ENCODE measurements around the gene ZEB2. TPM values are rescaled to one million over a fixed set of nuclear protein-coding genes. Genes with fewer than 3 reads are reported as not detected.

Gene ZEB2
- total RNA-seq, 2 experiments from 2014 or later, result 4.0 to 16.9 TPM

GRCh38 chr2:144431392-144431783 lies 88.5 kb downstream of the ZEB2 start:
- peaks cover 18% of the 10 kb centered on the region for H3K4me1 ChIP-seq (ENCODE audit: insufficient read depth, low read length, poor library complexity, severe bottlenecking)
- H3K4me3 ChIP-seq (ENCODE audit: low read depth, low read length, poor library complexity, severe bottlenecking), result no peak overlapping the region
- H3K79me2 ChIP-seq (ENCODE audit: insufficient read depth, low read depth, low read length), result no peaks in the 10 kb centered on the region
- no TSS peak for BruUV-seq (replicated peaks)
- TF ChIP-seq CTCF (conservative IDR thresholded peaks at IDR 0.05; ENCODE audit: low read length) (no peak), EZH2phosphoT487 (IDR thresholded peaks at IDR 0.05; ENCODE audit: borderline replicate concordance, low read depth, low read length) (no peak)
- H2AFZ ChIP-seq (ENCODE audit: low read length), result peak overlapping the region; percentile 69; the same call in 1 of the 2 replicates
- POLR2A ChIA-PET, result interaction anchor here (0.6 to 1.0 kb wide), 5 partner anchors 8 to 1235 kb away, joined by 3 to 5 read pairs (median 3); no protein-coding TSS in a partner anchor
- H3K9me3 ChIP-seq (ENCODE audit: low read length), result no peaks in the 10 kb centered on the region
- CTCF ChIA-PET (ENCODE audit: unreplicated experiment), result no interaction called here
- no peak overlapping the region for H3K27ac ChIP-seq (ENCODE audit: low read depth, low read length, poor library complexity, severe bottlenecking)
- no peaks in the 10 kb centered on the region for H4K20me1 ChIP-seq (ENCODE audit: insufficient read depth, low read length)
- peak; percentile 45 for DNase-seq (ENCODE audit: low spot score)
- no peaks in the 10 kb centered on the region for H3K36me3 ChIP-seq (ENCODE audit: insufficient read depth, low read length)
- H3K4me2 ChIP-seq (ENCODE audit: low read length), result peak overlapping the region; percentile 56
- intact Hi-C loops (cut with micrococcal nuclease; ENCODE audit: unreplicated experiment), result no loop called here
- no peaks in the 10 kb centered on the region for H3K9me2 ChIP-seq (ENCODE audit: insufficient read depth, low read length)

GRCh38 chr2:144430722-144431391 lies 89.1 kb downstream of the ZEB2 start:
- BruUV-seq (replicated peaks), result no TSS peak
- POLR2A ChIA-PET, result interaction anchor here (0.6 to 1.1 kb wide), 8 partner anchors 8 to 1236 kb away, joined by 3 to 4 read pairs (median 3); no protein-coding TSS in a partner anchor
- H3K4me1 ChIP-seq (ENCODE audit: insufficient read depth, low read length, poor library complexity, severe bottlenecking), result peaks cover 22% of the 10 kb centered on the region
- H3K79me2 ChIP-seq (ENCODE audit: insufficient read depth, low read depth, low read length), result no peaks in the 10 kb centered on the region
- CTCF ChIA-PET (ENCODE audit: unreplicated experiment), result no interaction called here
- H4K20me1 ChIP-seq (ENCODE audit: insufficient read depth, low read length), result no peaks in the 10 kb centered on the region
- peak overlapping the region; percentile 12 for H3K4me3 ChIP-seq (ENCODE audit: low read depth, low read length, poor library complexity, severe bottlenecking)
- no peaks in the 10 kb centered on the region for H3K9me3 ChIP-seq (ENCODE audit: low read length)
- peak; percentile 29 for DNase-seq (ENCODE audit: low spot score)
- intact Hi-C loops (cut with micrococcal nuclease; ENCODE audit: unreplicated experiment), result no loop called here
- H2AFZ ChIP-seq (ENCODE audit: low read length), result peak overlapping the region; percentile 69
- no peaks in the 10 kb centered on the region for H3K36me3 ChIP-seq (ENCODE audit: insufficient read depth, low read length)
- H3K9me2 ChIP-seq (ENCODE audit: insufficient read depth, low read length), result no peaks in the 10 kb centered on the region
- no peak overlapping the region for H3K27ac ChIP-seq (ENCODE audit: low read depth, low read length, poor library complexity, severe bottlenecking)
- TF ChIP-seq EZH2phosphoT487 (IDR thresholded peaks at IDR 0.05; ENCODE audit: borderline replicate concordance, low read depth, low read length) (no peak), CTCF (conservative IDR thresholded peaks at IDR 0.05; ENCODE audit: low read length) (no peak)
- H3K4me2 ChIP-seq (ENCODE audit: low read length), result peak overlapping the region; percentile 56

All from OCI-LY7 (cell line).